ENCODE measurements around the gene SLC12A1. TPM values are rescaled to one million over a fixed set of nuclear protein-coding genes. Genes with fewer than 3 reads are reported as not detected.

The SLC12A1 gene
- total RNA-seq, 1 experiment from 2014 or later = not detected

DNA sequence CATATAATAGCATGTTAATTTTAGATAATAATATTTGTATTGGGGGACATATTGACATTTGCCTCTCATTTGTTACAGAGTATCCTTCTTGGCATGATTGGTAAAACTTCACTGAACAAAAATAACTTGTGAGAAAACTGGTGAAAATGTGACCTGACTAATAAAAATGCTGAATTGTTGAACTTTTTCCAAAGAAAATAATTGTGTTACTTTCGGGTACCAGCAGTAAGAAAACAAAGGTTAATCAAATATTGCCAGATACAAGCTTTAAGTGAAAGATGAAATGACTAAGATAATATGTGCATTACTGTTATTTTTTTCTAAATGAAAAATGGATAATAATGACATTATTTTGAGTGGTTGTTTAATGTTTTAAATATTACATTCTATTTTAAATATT lies 15.2 kb downstream of the SLC12A1 start:
- in situ Hi-C loops (cut with HindIII; ENCODE audit: low pct_unique_long_range_greater_than_20kb, low sequenced_read_pairs) (no loop called here), intact Hi-C loops (cut with micrococcal nuclease; ENCODE audit: unreplicated experiment) (no loop called here)
- ChIA-PET POLR2A (no interaction called here), CTCF (no interaction called here)
- no peak for ATAC-seq
- no peaks in the 10 kb centered on the region for H3K9me3 ChIP-seq (ENCODE audit: control insufficient read depth, insufficient read depth, low read depth, low read length)
- H3K27ac ChIP-seq (ENCODE audit: low read length) = no peak overlapping the region
- BruUV-seq (replicated peaks) = no TSS peak
- no peak for DNase-seq (ENCODE audit: low read depth, low spot score)
- H3K27me3 ChIP-seq (ENCODE audit: control insufficient read depth, insufficient read depth, low read length) = peaks cover 11% of the 10 kb centered on the region
- no peaks in the 10 kb centered on the region for H3K36me3 ChIP-seq (ENCODE audit: control insufficient read depth, insufficient read depth, low read length)
- no peaks in the 10 kb centered on the region for H3K4me1 ChIP-seq (ENCODE audit: control insufficient read depth, insufficient read depth, low read length)
- TF ChIP-seq TCF7L2 (IDR thresholded peaks at IDR 0.05; ENCODE audit: low read depth, low read length) (no peak), POLR2AphosphoS5 (IDR thresholded peaks at IDR 0.05; ENCODE audit: low read depth, low read length) (no peak), SIN3A (IDR thresholded peaks at IDR 0.05; ENCODE audit: borderline replicate concordance, insufficient read depth, low read depth, low read length) (no peak)
- TF ChIP-seq, protein P1, sequence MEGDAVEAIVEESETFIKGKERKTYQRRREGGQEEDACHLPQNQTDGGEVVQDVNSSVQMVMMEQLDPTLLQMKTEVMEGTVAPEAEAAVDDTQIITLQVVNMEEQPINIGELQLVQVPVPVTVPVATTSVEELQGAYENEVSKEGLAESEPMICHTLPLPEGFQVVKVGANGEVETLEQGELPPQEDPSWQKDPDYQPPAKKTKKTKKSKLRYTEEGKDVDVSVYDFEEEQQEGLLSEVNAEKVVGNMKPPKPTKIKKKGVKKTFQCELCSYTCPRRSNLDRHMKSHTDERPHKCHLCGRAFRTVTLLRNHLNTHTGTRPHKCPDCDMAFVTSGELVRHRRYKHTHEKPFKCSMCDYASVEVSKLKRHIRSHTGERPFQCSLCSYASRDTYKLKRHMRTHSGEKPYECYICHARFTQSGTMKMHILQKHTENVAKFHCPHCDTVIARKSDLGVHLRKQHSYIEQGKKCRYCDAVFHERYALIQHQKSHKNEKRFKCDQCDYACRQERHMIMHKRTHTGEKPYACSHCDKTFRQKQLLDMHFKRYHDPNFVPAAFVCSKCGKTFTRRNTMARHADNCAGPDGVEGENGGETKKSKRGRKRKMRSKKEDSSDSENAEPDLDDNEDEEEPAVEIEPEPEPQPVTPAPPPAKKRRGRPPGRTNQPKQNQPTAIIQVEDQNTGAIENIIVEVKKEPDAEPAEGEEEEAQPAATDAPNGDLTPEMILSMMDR (IDR thresholded peaks at IDR 0.05) = no peak
- TF ChIP-seq, protein P2, sequence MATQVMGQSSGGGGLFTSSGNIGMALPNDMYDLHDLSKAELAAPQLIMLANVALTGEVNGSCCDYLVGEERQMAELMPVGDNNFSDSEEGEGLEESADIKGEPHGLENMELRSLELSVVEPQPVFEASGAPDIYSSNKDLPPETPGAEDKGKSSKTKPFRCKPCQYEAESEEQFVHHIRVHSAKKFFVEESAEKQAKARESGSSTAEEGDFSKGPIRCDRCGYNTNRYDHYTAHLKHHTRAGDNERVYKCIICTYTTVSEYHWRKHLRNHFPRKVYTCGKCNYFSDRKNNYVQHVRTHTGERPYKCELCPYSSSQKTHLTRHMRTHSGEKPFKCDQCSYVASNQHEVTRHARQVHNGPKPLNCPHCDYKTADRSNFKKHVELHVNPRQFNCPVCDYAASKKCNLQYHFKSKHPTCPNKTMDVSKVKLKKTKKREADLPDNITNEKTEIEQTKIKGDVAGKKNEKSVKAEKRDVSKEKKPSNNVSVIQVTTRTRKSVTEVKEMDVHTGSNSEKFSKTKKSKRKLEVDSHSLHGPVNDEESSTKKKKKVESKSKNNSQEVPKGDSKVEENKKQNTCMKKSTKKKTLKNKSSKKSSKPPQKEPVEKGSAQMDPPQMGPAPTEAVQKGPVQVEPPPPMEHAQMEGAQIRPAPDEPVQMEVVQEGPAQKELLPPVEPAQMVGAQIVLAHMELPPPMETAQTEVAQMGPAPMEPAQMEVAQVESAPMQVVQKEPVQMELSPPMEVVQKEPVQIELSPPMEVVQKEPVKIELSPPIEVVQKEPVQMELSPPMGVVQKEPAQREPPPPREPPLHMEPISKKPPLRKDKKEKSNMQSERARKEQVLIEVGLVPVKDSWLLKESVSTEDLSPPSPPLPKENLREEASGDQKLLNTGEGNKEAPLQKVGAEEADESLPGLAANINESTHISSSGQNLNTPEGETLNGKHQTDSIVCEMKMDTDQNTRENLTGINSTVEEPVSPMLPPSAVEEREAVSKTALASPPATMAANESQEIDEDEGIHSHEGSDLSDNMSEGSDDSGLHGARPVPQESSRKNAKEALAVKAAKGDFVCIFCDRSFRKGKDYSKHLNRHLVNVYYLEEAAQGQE (IDR thresholded peaks at IDR 0.05; ENCODE audit: insufficient read depth in 1 of 2, low read depth in 2 of 2, low read length in 1 of 2) = no peak
- no peak overlapping the region for H3K4me3 ChIP-seq (ENCODE audit: low read depth in 2 of 2, low read length in 2 of 2)

DNA sequence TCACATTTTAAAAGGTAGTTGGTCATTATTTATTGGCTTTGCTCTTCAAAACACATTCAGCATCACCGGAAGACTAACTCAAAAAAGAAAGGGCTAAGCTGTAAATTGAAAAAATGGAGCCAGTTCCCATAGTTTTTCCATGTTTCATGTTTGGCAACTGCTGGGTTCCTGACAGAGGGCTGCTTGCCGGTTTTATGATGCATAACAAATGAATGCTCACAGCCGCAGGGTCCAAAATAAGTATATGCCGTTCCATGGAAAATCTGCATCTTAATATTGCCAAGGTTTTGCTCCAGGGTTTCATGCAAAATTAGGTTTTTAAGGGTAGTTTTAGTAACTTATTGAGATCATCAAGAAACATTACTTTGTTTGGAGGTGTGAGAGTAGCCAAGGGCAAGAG lies 15.8 kb downstream of the SLC12A1 start:
- H3K27ac ChIP-seq (ENCODE audit: low read length) = no peak overlapping the region
- ChIA-PET POLR2A (no interaction called here), CTCF (no interaction called here)
- no peaks in the 10 kb centered on the region for H3K4me1 ChIP-seq (ENCODE audit: control insufficient read depth, insufficient read depth, low read length)
- ATAC-seq = no peak
- intact Hi-C loops (cut with micrococcal nuclease; ENCODE audit: unreplicated experiment) = no loop called here
- DNase-seq (ENCODE audit: low read depth, low spot score) = no peak
- no peaks in the 10 kb centered on the region for H3K9me3 ChIP-seq (ENCODE audit: control insufficient read depth, insufficient read depth, low read depth, low read length)
- no TSS peak for BruUV-seq (replicated peaks)
- peaks cover 11% of the 10 kb centered on the region for H3K27me3 ChIP-seq (ENCODE audit: control insufficient read depth, insufficient read depth, low read length)
- TF ChIP-seq, protein P2 (IDR thresholded peaks at IDR 0.05; ENCODE audit: insufficient read depth in 1 of 2, low read depth in 2 of 2, low read length in 1 of 2) = no peak
- TF ChIP-seq SIN3A (IDR thresholded peaks at IDR 0.05; ENCODE audit: borderline replicate concordance, insufficient read depth, low read depth, low read length) (no peak), POLR2AphosphoS5 (IDR thresholded peaks at IDR 0.05; ENCODE audit: low read depth, low read length) (no peak), TCF7L2 (IDR thresholded peaks at IDR 0.05; ENCODE audit: low read depth, low read length) (no peak)
- TF ChIP-seq, protein P1 (IDR thresholded peaks at IDR 0.05) = no peak
- H3K36me3 ChIP-seq (ENCODE audit: control insufficient read depth, insufficient read depth, low read length) = no peaks in the 10 kb centered on the region
- no peak overlapping the region for H3K4me3 ChIP-seq (ENCODE audit: low read depth in 2 of 2, low read length in 2 of 2)
- in situ Hi-C loops (cut with HindIII; ENCODE audit: low pct_unique_long_range_greater_than_20kb, low sequenced_read_pairs) = no loop called here

Data from Panc1 (cell line).